Calu3 (cell line): ENCODE data around the gene LRRC70. TPM values are rescaled to one million over a fixed set of nuclear protein-coding genes. Genes with fewer than 3 reads are reported as not detected.

ENCODE experiments used
- BruUV-seq: library from RNA; stranded (reverse); fragments of 400-500 nt; replicated peaks from 2 replicates; lab custom pipeline; 2021; lab: Mats Ljungman, UMichigan
- CTCF ChIA-PET: fragments of 300-600 bp; sonication (Branson Sonifier 250); formaldehyde crosslinking; loops from one replicate; lab custom pipeline; 2022; ENCODE audit warnings: antibody characterized with exemption; lab: Charles Lee
- DNase-seq: peaks from one replicate; pipeline ENCODE4 v3.0.0; 2022
- H3K27ac Mint-ChIP-seq: one replicate; pipeline ENCODE4 v1.8.0; 2022; ENCODE audit warnings: mixed read lengths; ENCODE audit not compliant: unreplicated experiment
- H3K27me3 Mint-ChIP-seq: one replicate; pipeline ENCODE4 v1.8.0; 2022; ENCODE audit warnings: mixed read lengths; ENCODE audit not compliant: unreplicated experiment
- H3K36me3 Mint-ChIP-seq: one replicate; pipeline ENCODE4 v1.8.0; 2022; ENCODE audit warnings: mild to moderate bottlenecking, moderate library complexity, mixed read lengths; ENCODE audit not compliant: insufficient read depth, unreplicated experiment
- H3K4me1 Mint-ChIP-seq: one replicate; pipeline ENCODE4 v1.8.0; 2022; ENCODE audit warnings: mild to moderate bottlenecking, low read depth, mixed read lengths; ENCODE audit not compliant: unreplicated experiment
- H3K4me3 Mint-ChIP-seq: one replicate; pipeline ENCODE4 v1.8.0; 2022; ENCODE audit warnings: mild to moderate bottlenecking, low read depth, moderate library complexity, mixed read lengths; ENCODE audit not compliant: unreplicated experiment
- H3K9me3 Mint-ChIP-seq: one replicate; pipeline ENCODE4 v1.8.0; 2022; ENCODE audit warnings: low read depth, mixed read lengths; ENCODE audit not compliant: unreplicated experiment
- intact Hi-C: fragments of 100-400 bp; cut with micrococcal nuclease; formaldehyde crosslinking; loops from one replicate; pipeline ENCODE4 v1.10.0; 2022; ENCODE audit not compliant: unreplicated experiment
- total RNA-seq: library from RNA; stranded (reverse); gene quantifications from 2 replicates; pipeline ENCODE4 v1.2.3, GENCODE V29; 2022
- TF ChIP-seq, protein P1 (sequence below): fragments of 200-600 bp; IDR thresholded peaks from one replicate; pipeline ENCODE4 v1.8.0; 2022; ENCODE audit warnings: antibody characterized with exemption; ENCODE audit not compliant: unreplicated experiment

Gene LRRC70
- total RNA-seq, 1 experiment from 2014 or later, result 2.1 TPM

DNA sequence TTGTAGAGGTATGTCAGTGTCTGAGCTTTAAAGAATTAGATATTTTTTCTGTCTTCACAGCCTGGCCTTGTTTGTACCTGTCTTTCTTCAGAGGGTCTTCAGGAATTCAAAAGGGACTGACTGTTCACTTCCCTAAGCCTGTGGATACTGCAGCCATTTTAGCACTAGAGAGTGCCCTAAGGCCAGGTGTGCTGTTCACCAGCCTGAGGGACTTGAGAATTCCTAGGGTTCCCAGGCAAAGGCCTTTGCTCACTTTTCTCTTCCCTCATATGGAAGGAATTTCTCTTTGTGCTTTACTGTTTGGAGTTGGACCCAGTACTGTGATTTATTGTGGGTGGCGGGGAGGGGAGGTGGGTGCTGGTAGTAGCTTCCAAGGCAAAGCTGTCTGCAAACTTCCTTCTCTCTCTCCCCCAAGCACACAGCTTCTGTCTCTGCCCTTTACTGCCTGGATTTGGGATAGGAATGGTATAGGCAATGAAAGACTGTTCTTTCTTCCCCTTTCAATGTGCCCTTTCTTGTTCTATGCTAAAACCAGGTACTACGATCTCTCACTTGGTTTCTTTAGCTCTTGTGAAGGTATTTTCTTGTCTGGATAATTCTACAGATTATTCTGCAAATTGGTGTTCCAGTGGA, 9.7 kb upstream of the LRRC70 start:
- H3K9me3 Mint-ChIP-seq, result peaks cover 5% of the 10 kb centered on the region
- H3K36me3 Mint-ChIP-seq, result peaks cover 7% of the 10 kb centered on the region
- no peaks in the 10 kb centered on the region for H3K27me3 Mint-ChIP-seq
- no TSS peak for BruUV-seq
- CTCF ChIA-PET, result interaction anchor here (0.6 kb wide), 1 partner anchor 22 kb away, joined by 5 read pairs; no protein-coding TSS in a partner anchor
- TF ChIP-seq, protein P1, sequence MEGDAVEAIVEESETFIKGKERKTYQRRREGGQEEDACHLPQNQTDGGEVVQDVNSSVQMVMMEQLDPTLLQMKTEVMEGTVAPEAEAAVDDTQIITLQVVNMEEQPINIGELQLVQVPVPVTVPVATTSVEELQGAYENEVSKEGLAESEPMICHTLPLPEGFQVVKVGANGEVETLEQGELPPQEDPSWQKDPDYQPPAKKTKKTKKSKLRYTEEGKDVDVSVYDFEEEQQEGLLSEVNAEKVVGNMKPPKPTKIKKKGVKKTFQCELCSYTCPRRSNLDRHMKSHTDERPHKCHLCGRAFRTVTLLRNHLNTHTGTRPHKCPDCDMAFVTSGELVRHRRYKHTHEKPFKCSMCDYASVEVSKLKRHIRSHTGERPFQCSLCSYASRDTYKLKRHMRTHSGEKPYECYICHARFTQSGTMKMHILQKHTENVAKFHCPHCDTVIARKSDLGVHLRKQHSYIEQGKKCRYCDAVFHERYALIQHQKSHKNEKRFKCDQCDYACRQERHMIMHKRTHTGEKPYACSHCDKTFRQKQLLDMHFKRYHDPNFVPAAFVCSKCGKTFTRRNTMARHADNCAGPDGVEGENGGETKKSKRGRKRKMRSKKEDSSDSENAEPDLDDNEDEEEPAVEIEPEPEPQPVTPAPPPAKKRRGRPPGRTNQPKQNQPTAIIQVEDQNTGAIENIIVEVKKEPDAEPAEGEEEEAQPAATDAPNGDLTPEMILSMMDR, result no peak
- intact Hi-C loops, result no loop called here
- no peak overlapping the region for H3K4me3 Mint-ChIP-seq
- peaks cover 7% of the 10 kb centered on the region for H3K4me1 Mint-ChIP-seq
- DNase-seq, result no peak
- H3K27ac Mint-ChIP-seq, result no peak overlapping the region

- CTCF ChIA-PET, result interaction anchor here (0.7 kb wide), 1 partner anchor 79 kb away, joined by 3 read pairs; no protein-coding TSS in a partner anchor
- DNase-seq, result no peak
- peaks cover 7% of the 10 kb centered on the region for H3K4me1 Mint-ChIP-seq
- H3K27ac Mint-ChIP-seq, result no peak overlapping the region
- H3K36me3 Mint-ChIP-seq, result peaks cover 7% of the 10 kb centered on the region
- no peaks in the 10 kb centered on the region for H3K27me3 Mint-ChIP-seq
- BruUV-seq, result no TSS peak
- TF ChIP-seq, protein P1, result no peak
- peaks cover 5% of the 10 kb centered on the region for H3K9me3 Mint-ChIP-seq
- H3K4me3 Mint-ChIP-seq, result no peak overlapping the region
- intact Hi-C loops, result no loop called here
These were observed 9.1 kb upstream of the LRRC70 start for GRCh38 chr5:62569470-62569869.

- Mint-ChIP-seq H3K27me3 (no peaks in the 10 kb centered on the region), H3K36me3 (peaks cover 2% of the 10 kb centered on the region), H3K27ac (no peak overlapping the region), H3K4me1 (peaks cover 7% of the 10 kb centered on the region), H3K4me3 (no peak overlapping the region), H3K9me3 (no peaks in the 10 kb centered on the region)
- BruUV-seq, result no TSS peak
- no peak for DNase-seq
- CTCF ChIA-PET, result no interaction called here
- intact Hi-C loops, result no loop called here
- TF ChIP-seq, protein P1, result no peak
These were observed 5.6 kb upstream of the LRRC70 start for GRCh38 chr5:62572918-62573514.

DNA sequence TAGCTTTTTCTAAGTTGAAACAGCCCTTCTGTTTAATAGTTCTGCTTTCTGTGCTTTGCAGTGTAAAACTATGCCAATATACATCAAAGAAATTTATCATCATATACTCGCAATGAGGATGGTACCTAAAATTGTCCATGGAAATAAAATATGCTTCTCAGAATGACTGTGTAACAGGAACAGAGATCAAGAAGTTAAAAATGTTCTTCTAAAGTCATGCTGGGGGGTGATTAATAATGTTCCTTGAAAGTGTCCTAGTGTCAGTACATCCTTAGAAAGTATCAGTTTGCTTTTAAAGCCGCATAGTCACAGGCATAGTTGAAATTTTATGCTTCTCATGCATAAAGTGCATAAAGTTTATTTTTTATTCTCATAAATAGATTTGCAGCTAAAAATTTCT, 4.0 kb upstream of the LRRC70 start:
- H3K4me1 Mint-ChIP-seq, result peaks cover under 1% of the 10 kb centered on the region
- intact Hi-C loops, result no loop called here
- H3K36me3 Mint-ChIP-seq, result no peaks in the 10 kb centered on the region
- no TSS peak for BruUV-seq
- CTCF ChIA-PET, result interaction anchor here (0.7 kb wide), 1 partner anchor 24 kb away, joined by 3 read pairs; no protein-coding TSS in a partner anchor
- H3K27ac Mint-ChIP-seq, result no peak overlapping the region
- H3K4me3 Mint-ChIP-seq, result no peak overlapping the region
- TF ChIP-seq, protein P1, result no peak
- no peak for DNase-seq
- H3K27me3 Mint-ChIP-seq, result no peaks in the 10 kb centered on the region
- H3K9me3 Mint-ChIP-seq, result no peaks in the 10 kb centered on the region
